ENCODE measurements around the gene UBE2S. TPM values are rescaled to one million over a fixed set of nuclear protein-coding genes. Genes with fewer than 3 reads are reported as not detected.

UBE2S gene
- polyA plus RNA-seq, 1 donor (not counting 4 experiments of a cell fraction or from before 2014, with no cell fraction given) = 31.8 TPM

- dilution Hi-C loops (cut with MboI; ENCODE audit: extremely low pct_ligation_motif_present, low sequenced_read_pairs) = no loop called here
- Histone ChIP-seq H3K9me1 (ENCODE audit: control insufficient read depth, extremely low read depth, insufficient read depth, low read length) (no peaks in the 10 kb centered on the region), H3K79me2 (ENCODE audit: control insufficient read depth, insufficient read depth, low read length) (no peaks in the 10 kb centered on the region), H3K36me3 (ENCODE audit: control insufficient read depth in 2 of 2, extremely low read depth in 1 of 2, insufficient read depth in 2 of 2, low read length in 2 of 2) (no peaks in the 10 kb centered on the region), H3K27ac (ENCODE audit: control insufficient read depth, insufficient read depth, low read length) (no peak overlapping the region), H3K9ac (ENCODE audit: control insufficient read depth, extremely low read depth, insufficient read depth, low read length) (no peak overlapping the region), H3K4me2 (ENCODE audit: control insufficient read depth, extremely low read depth, insufficient read depth, low read depth, low read length) (no peak overlapping the region), H3K27me3 (ENCODE audit: control insufficient read depth, extremely low read depth, insufficient read depth, low read length) (peaks cover 4% of the 10 kb centered on the region), H4K20me1 (ENCODE audit: control insufficient read depth, extremely low read depth, insufficient read depth, low read length) (no peaks in the 10 kb centered on the region), H3K9me3 (ENCODE audit: control insufficient read depth, low read depth, low read length) (no peaks in the 10 kb centered on the region), H3K4me3 (ENCODE audit: control insufficient read depth in 2 of 3, extremely low read depth in 1 of 3, insufficient read depth in 2 of 3, low read depth in 1 of 3, low read length in 3 of 3) (no peak overlapping the region), H3K4me1 (ENCODE audit: control insufficient read depth, extremely low read depth, insufficient read depth, low read length) (no peaks in the 10 kb centered on the region), H2AFZ (ENCODE audit: control insufficient read depth, low read length) (no peak overlapping the region)
- no peak for FAIRE-seq
- no peak for TF ChIP-seq EZH2 (IDR thresholded peaks at IDR 0.05; ENCODE audit: low read length)
- TF ChIP-seq, protein P1, sequence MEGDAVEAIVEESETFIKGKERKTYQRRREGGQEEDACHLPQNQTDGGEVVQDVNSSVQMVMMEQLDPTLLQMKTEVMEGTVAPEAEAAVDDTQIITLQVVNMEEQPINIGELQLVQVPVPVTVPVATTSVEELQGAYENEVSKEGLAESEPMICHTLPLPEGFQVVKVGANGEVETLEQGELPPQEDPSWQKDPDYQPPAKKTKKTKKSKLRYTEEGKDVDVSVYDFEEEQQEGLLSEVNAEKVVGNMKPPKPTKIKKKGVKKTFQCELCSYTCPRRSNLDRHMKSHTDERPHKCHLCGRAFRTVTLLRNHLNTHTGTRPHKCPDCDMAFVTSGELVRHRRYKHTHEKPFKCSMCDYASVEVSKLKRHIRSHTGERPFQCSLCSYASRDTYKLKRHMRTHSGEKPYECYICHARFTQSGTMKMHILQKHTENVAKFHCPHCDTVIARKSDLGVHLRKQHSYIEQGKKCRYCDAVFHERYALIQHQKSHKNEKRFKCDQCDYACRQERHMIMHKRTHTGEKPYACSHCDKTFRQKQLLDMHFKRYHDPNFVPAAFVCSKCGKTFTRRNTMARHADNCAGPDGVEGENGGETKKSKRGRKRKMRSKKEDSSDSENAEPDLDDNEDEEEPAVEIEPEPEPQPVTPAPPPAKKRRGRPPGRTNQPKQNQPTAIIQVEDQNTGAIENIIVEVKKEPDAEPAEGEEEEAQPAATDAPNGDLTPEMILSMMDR (optimal IDR thresholded peaks at IDR 0.05 in 1 of 3, IDR thresholded peaks at IDR 0.05 in 1 of 3, conservative IDR thresholded peaks at IDR 0.05 in 1 of 3; ENCODE audit: extremely low read depth in 1 of 3, insufficient read depth in 2 of 3, low read length in 3 of 3) = no peak
- no peak for DNase-seq (ENCODE audit: low read depth, low spot score)
Measured at GRCh38 chr19:55360902-55361301, 46.7 kb downstream of the UBE2S start.

DNA sequence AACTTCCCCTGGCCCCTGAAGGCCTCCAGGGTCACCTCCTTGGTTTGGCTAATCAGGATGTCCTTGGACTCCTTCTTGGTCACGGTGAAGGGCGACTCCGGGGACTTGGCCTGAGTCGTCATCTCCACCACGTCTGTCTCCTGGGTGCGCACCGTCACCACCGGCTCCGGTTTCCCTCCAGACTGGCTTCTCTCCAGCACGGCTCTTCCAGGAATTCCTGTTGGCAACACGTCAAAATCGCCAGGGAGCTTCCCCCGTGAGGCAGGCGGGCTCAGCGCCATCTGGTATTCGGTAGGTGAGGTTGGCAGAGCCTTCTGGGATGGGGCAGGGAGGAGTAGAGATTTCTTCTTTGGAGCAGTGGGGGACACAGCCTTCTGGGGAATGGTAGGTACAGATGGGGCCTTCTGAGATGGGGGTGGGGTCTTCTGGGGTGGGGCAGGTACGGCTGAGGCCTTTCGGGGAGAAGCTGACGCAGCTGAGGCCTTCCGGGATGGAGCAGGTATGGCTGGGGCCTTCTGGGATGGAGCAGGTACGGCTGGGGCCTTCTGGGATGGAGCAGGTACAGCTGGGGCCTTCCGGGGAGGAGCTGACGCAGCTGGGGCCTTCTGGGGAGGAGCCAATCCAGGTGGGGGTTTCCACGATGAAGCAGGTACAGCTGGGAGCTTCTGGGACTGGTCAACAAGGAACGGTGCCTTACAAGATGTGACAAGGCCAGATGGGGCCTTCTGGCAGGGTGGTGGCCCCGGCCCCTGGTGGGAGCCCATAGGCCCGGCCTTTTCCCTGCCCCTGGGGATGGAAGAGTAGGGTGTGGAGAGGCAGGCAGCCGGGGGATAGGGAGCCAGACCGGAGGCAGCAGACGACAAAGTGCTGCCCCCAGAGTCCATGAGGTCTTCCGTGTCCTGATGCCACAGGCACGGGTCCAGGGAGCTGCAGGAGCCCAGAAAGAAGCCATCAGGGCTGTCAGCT is 48.4 kb downstream of the UBE2S start:
- Histone ChIP-seq H3K9ac (ENCODE audit: control insufficient read depth, extremely low read depth, insufficient read depth, low read length) (no peak overlapping the region), H3K4me3 (ENCODE audit: control insufficient read depth in 2 of 3, extremely low read depth in 1 of 3, insufficient read depth in 2 of 3, low read depth in 1 of 3, low read length in 3 of 3) (no peak overlapping the region), H3K27ac (ENCODE audit: control insufficient read depth, insufficient read depth, low read length) (no peak overlapping the region), H3K9me1 (ENCODE audit: control insufficient read depth, extremely low read depth, insufficient read depth, low read length) (no peaks in the 10 kb centered on the region), H4K20me1 (ENCODE audit: control insufficient read depth, extremely low read depth, insufficient read depth, low read length) (no peaks in the 10 kb centered on the region), H3K9me3 (ENCODE audit: control insufficient read depth, low read depth, low read length) (no peaks in the 10 kb centered on the region), H3K36me3 (ENCODE audit: control insufficient read depth in 2 of 2, extremely low read depth in 1 of 2, insufficient read depth in 2 of 2, low read length in 2 of 2) (no peaks in the 10 kb centered on the region), H3K4me2 (ENCODE audit: control insufficient read depth, extremely low read depth, insufficient read depth, low read depth, low read length) (no peak overlapping the region), H2AFZ (ENCODE audit: control insufficient read depth, low read length) (no peak overlapping the region), H3K4me1 (ENCODE audit: control insufficient read depth, extremely low read depth, insufficient read depth, low read length) (peaks cover 5% of the 10 kb centered on the region), H3K79me2 (ENCODE audit: control insufficient read depth, insufficient read depth, low read length) (no peaks in the 10 kb centered on the region), H3K27me3 (ENCODE audit: control insufficient read depth, extremely low read depth, insufficient read depth, low read length) (peaks cover 4% of the 10 kb centered on the region)
- FAIRE-seq (no peak), DNase-seq (ENCODE audit: low read depth, low spot score) (no peak)
- TF ChIP-seq EZH2 (IDR thresholded peaks at IDR 0.05; ENCODE audit: low read length) = no peak
- TF ChIP-seq, protein P1 (optimal IDR thresholded peaks at IDR 0.05 in 1 of 3, IDR thresholded peaks at IDR 0.05 in 1 of 3, conservative IDR thresholded peaks at IDR 0.05 in 1 of 3; ENCODE audit: extremely low read depth in 1 of 3, insufficient read depth in 2 of 3, low read length in 3 of 3) = no peak
- dilution Hi-C loops (cut with MboI; ENCODE audit: extremely low pct_ligation_motif_present, low sequenced_read_pairs) = no loop called here

Data from keratinocyte (primary cell).